Left lung (tissue), 10 donors: ENCODE measurements around the gene KRT72. TPM values are rescaled to one million over a fixed set of nuclear protein-coding genes. Genes with fewer than 3 reads are reported as not detected.

ENCODE experiments used
- ATAC-seq: fragments of 200-7000 bp; cut with Tn5 transposase; one replicate; pipeline ENCODE4 v1.9.1; 2020; ENCODE audit warnings: moderate library complexity
- DNase-seq, 4 donors: peaks; one replicate each; pipeline ENCODE4 v3.0.0-alpha.2; 2013 to 2020
- H3K27ac ChIP-seq, 2 donors: fragments of 200-600 bp; sonication (generic) in 1 of 2; one replicate each; pipeline versions ENCODE4 v1.5.0 to v1.8.0; 2020 to 2021
- H3K27me3 ChIP-seq, 2 donors: fragments of 200-600 bp; sonication (generic) in 1 of 2; one replicate each; pipeline versions ENCODE4 v1.5.0 to v1.8.0; 2020 to 2021
- H3K36me3 ChIP-seq, 2 donors: fragments of 200-600 bp; sonication (generic) in 1 of 2; one replicate each; pipeline versions ENCODE4 v1.5.0 to v1.8.0; 2020 to 2021
- H3K4me1 ChIP-seq, 2 donors: fragments of 200-600 bp; one replicate each; pipeline ENCODE4 v1.8.0; 2021
- H3K4me3 ChIP-seq, 2 donors: fragments of 200-600 bp; sonication (generic) in 1 of 2; one replicate each; pipeline versions ENCODE4 v1.5.0 to v1.8.0; 2020 to 2021; ENCODE audit warnings: mild to moderate bottlenecking in 1 of 2
- H3K9me3 ChIP-seq, 2 donors: fragments of 200-600 bp; sonication (generic) in 1 of 2; one replicate each; pipeline versions ENCODE4 v1.5.0 to v1.8.0; 2020 to 2021
- CTCF ChIP-seq, 2 donors: fragments of 200-600 bp; sonication (generic) in 1 of 2; IDR thresholded peaks; one replicate each; pipeline versions ENCODE4 v1.5.0 to v1.8.0; 2021; ENCODE audit warnings: antibody characterized with exemption in 2 of 2
- intact Hi-C, 2 donors: fragments of 100-400 bp; cut with DNase I; formaldehyde crosslinking; loops; one replicate each; pipeline versions ENCODE4 v1.11.2 to v1.14.2; 2022
- polyA plus RNA-seq, 6 donors: library from polyadenylated mRNA; unstranded; fragments of 120-200 nt; gene quantifications; one replicate each; pipeline ENCODE4 v1.2.1, GENCODE V29; 2013; ENCODE audit not compliant: insufficient read length in 6 of 6
- total RNA-seq, 2 donors: library from RNA; stranded (reverse); fragmentation: NEBNext Ultra II Directional; extraction: Animal tissue kit (Norgen Biotek cat#: 25700); gene quantifications; one replicate each; pipeline ENCODE4 v1.2.1, GENCODE V29; 2021
- donor health status: DM: no; HTN: yes; CAD: no.
- donor health status: DM: no; HTN: no; CAD: no.

Gene KRT72
- total and polyA plus RNA-seq, 8 donors: 0.08 to 0.30 (median 0.21) TPM; not detected in 2

DNA sequence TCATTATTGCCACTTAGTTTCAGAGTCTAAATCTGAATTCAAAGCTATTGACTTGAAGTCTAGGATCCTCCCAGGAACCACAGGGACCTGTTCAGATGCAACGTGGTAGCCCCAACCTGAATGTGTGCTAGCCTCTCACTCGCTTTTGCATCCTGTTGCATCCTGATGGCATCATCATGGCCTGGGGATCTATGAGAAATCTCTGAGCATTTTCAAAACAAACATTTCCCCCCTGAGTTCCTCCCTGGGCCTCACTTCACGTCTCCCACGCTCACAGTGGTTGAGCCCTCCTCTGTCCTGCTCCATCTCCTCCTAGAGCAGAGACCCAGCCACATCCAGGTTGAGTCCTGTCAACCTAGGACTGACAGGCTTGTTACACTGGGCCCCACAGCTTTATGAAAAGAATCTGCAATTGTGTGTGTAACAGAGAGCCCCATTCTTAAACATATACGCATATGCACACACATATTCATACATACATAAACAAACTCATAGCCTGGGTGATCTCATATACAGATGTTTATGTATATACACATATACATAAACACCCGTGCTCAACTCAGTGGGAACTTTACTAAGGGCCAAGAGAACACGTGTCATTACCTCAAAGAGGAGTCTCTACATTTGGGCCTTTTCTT lies 5.4 kb upstream of the KRT72 start:
- H3K27me3 ChIP-seq: peaks cover 16 to 74% of the 10 kb centered on the region in 2 donors
- no peak overlapping the region for H3K4me3 ChIP-seq
- no peak for DNase-seq
- H3K9me3 ChIP-seq: no peaks in the 10 kb centered on the region
- no peak for TF ChIP-seq CTCF (IDR thresholded peaks at IDR 0.05)
- ATAC-seq: no peak
- no peak overlapping the region for H3K27ac ChIP-seq
- H3K36me3 ChIP-seq: no peaks in the 10 kb centered on the region
- intact Hi-C loops: no loop called here
- H3K4me1 ChIP-seq: no peaks in the 10 kb centered on the region

GRCh38 chr12:52606096-52606495 lies 4.8 kb upstream of the KRT72 start:
- H3K27ac ChIP-seq: no peak overlapping the region
- no peak for TF ChIP-seq CTCF (IDR thresholded peaks at IDR 0.05)
- no peaks in the 10 kb centered on the region for H3K9me3 ChIP-seq
- intact Hi-C loops: no loop called here
- H3K27me3 ChIP-seq: peaks cover 22 to 74% of the 10 kb centered on the region in 2 donors
- H3K4me1 ChIP-seq: no peaks in the 10 kb centered on the region
- DNase-seq (no peak), ATAC-seq (no peak)
- H3K36me3 ChIP-seq: no peaks in the 10 kb centered on the region
- H3K4me3 ChIP-seq: no peak overlapping the region

- Histone ChIP-seq H3K4me3 (no peak overlapping the region), H3K36me3 (no peaks in the 10 kb centered on the region), H3K9me3 (no peaks in the 10 kb centered on the region), H3K27ac (no peak overlapping the region), H3K4me1 (no peaks in the 10 kb centered on the region), H3K27me3 (peaks cover 25 to 74% of the 10 kb centered on the region in 2 donors)
- intact Hi-C loops: no loop called here
- no peak for ATAC-seq
- TF ChIP-seq CTCF (IDR thresholded peaks at IDR 0.05): no peak
- DNase-seq: no peak
These were observed 4.3 kb upstream of the KRT72 start for GRCh38 chr12:52605542-52605941.

DNA sequence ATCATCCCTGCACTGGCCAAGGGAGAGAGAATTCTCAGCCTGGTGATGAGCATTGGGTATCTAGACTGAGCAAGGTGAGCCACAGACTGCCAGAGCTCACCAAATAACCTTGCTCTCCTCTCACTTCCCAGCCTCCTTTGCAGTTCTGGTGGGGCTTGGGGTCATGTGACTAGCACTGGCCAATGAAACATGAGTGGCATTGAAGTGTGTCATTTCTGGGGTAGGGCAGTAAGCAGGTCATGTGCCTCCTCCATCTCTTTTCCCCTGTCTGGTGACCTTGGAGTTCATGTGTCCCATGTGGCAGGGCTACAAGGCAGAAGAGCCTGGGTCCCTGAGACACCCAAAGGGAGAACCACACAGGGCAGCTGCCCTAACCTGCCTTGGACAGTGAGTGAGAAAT lies 3.6 kb upstream of the KRT72 start:
- H3K27ac ChIP-seq: no peak overlapping the region
- no peak overlapping the region for H3K4me3 ChIP-seq
- H3K9me3 ChIP-seq: no peaks in the 10 kb centered on the region
- H3K27me3 ChIP-seq: peaks cover 23 to 74% of the 10 kb centered on the region in 2 donors
- TF ChIP-seq CTCF (IDR thresholded peaks at IDR 0.05): no peak
- intact Hi-C loops: no loop called here
- H3K36me3 ChIP-seq: no peaks in the 10 kb centered on the region
- no peak for DNase-seq
- no peak for ATAC-seq
- no peaks in the 10 kb centered on the region for H3K4me1 ChIP-seq

DNA sequence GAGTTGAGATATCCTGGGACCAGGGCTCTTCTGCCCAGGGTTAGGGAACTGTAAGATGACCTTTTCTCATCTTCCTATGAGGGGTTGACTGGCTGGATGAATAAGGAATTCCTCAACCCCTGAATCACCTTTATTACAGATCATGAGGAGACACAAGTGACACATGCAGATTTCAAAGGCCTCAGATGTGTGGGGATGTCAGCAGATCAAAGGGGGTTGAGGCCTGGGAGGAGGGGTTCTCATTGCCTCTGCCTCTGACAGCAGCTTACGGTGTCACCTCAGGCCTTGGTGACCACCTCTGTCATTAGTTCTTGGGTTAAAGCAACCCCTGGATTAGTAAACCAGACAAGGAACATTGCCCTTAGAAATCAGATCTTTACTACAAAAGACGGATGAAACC lies 2.1 kb upstream of the KRT72 start:
- no peaks in the 10 kb centered on the region for H3K9me3 ChIP-seq
- H3K27ac ChIP-seq: no peak overlapping the region
- H3K4me3 ChIP-seq: no peak overlapping the region
- DNase-seq (no peak), ATAC-seq (no peak)
- intact Hi-C loops: no loop called here
- TF ChIP-seq CTCF (IDR thresholded peaks at IDR 0.05): no peak
- H3K27me3 ChIP-seq: peaks cover 27 to 74% of the 10 kb centered on the region in 2 donors
- no peaks in the 10 kb centered on the region for H3K4me1 ChIP-seq
- H3K36me3 ChIP-seq: no peaks in the 10 kb centered on the region
